H1 (cell line): Measurements from ENCODE around the gene LIMA1.

Experiments used
- CBX5 ChIP-seq: fragments of 300-800, 300-1000 bp; sonication (generic); IDR thresholded peaks from 2 replicates; pipeline ENCODE4 v1.7.1; 2016; ENCODE audit warnings: antibody characterized with exemption, low read length, low read depth
- CBX8 ChIP-seq: fragments of 300-800, 300-1000 bp; sonication (generic); IDR thresholded peaks from 2 replicates; pipeline ENCODE4 v1.7.1; 2016; ENCODE audit warnings: low read depth, low read length, borderline replicate concordance
- CTCF ChIP-seq, 3 experiments: IDR thresholded peaks; 1 replicate in 2 of 3; 2 replicates in 1 of 3; pipeline versions ENCODE4 v1.5.1 to v1.6.1; 2011; ENCODE audit warnings: low read length in 3 of 3, mild to moderate bottlenecking in 3 of 3, inconsistent platforms in 2 of 3, low read depth in 1 of 3, moderate library complexity in 1 of 3; ENCODE audit not compliant: insufficient read depth in 1 of 3; ENCODE audit errors: control extremely low read depth in 1 of 3
- KDM4A ChIP-seq: IDR thresholded peaks from one replicate; pipeline ENCODE4 v1.7.1; 2012; ENCODE audit warnings: low read depth, mild to moderate bottlenecking, moderate library complexity, low read length, inconsistent platforms; ENCODE audit not compliant: severe bottlenecking
- POLR2A ChIP-seq, 2 experiments: IDR thresholded peaks; 1 replicate in 1 of 2; 2 replicates in 1 of 2; pipeline ENCODE4 v1.6.1; 2011; ENCODE audit warnings: low read depth in 2 of 2, low read length in 2 of 2, mild to moderate bottlenecking in 2 of 2; ENCODE audit errors: control extremely low read depth in 1 of 2
- POLR2AphosphoS5 ChIP-seq: IDR thresholded peaks from 2 replicates; pipeline ENCODE4 v1.6.1; 2011; ENCODE audit warnings: low read depth, low read length
- RAD21 ChIP-seq, 2 experiments: IDR thresholded peaks in 1 of 2; conservative IDR thresholded peaks in 1 of 2; 2 replicates each; pipeline ENCODE4 v1.6.1; 2011; ENCODE audit warnings: low read depth in 2 of 2, low read length in 2 of 2, improper control_type of control experiment in 1 of 2, inconsistent platforms in 1 of 2, mild to moderate bottlenecking in 1 of 2, moderate library complexity in 1 of 2
- RFX5 ChIP-seq: IDR thresholded peaks from 2 replicates; pipeline ENCODE4 v1.6.1; 2011; ENCODE audit warnings: low read depth, low read length, improper control_type of control experiment, borderline replicate concordance
- RXRA ChIP-seq: IDR thresholded peaks from 2 replicates; pipeline ENCODE4 v1.6.1; 2011; ENCODE audit warnings: low read depth, mild to moderate bottlenecking, low read length, moderate library complexity; ENCODE audit not compliant: insufficient read depth
- SIX5 ChIP-seq: IDR thresholded peaks from 2 replicates; pipeline ENCODE4 v1.6.1; 2011; ENCODE audit warnings: mild to moderate bottlenecking, low read depth, low read length
- TEAD4 ChIP-seq: IDR thresholded peaks from 2 replicates; pipeline ENCODE4 v1.6.1; 2012; ENCODE audit warnings: low read depth, low read length, inconsistent platforms, mixed read lengths
- USF2 ChIP-seq: IDR thresholded peaks from 2 replicates; pipeline ENCODE4 v1.6.1; 2011; ENCODE audit warnings: low read length, improper control_type of control experiment

DNA sequence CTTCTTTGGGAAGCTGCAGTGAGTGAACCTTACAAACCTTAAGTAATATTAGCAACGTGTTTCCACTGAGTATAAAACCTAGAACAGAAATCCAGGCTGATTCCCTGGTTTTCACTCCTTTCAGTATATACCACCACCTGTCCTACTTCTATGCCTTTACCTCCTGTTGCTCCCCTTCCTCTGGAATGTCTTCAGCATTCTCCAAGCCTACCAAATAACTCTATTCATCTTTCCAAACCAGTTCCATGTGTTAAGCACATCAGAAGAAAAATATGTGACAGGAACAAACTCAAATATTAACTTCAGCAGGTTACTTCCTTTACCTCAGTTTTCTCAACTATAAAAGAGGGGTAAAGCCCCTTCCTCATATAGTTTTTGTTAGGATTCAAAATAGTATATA is 39.8 kb downstream of the LIMA1 start:
- no peak for TF ChIP-seq RAD21 (IDR thresholded peaks at IDR 0.05 in 1 of 2, conservative IDR thresholded peaks at IDR 0.05 in 1 of 2; ENCODE audit: low read depth in 2 of 2, low read length in 2 of 2)
- no peak for TF ChIP-seq POLR2A (IDR thresholded peaks at IDR 0.05; ENCODE audit: control extremely low read depth in 1 of 2, low read depth in 2 of 2, low read length in 2 of 2)
- TF ChIP-seq USF2: no peak
- TF ChIP-seq CTCF (IDR thresholded peaks at IDR 0.05; ENCODE audit: control extremely low read depth in 1 of 3, insufficient read depth in 1 of 3, low read depth in 1 of 3, low read length in 3 of 3): no peak
- TF ChIP-seq RXRA: no peak
- no peak for TF ChIP-seq RFX5
- no peak for TF ChIP-seq KDM4A
- TF ChIP-seq POLR2AphosphoS5: no peak
- no peak for TF ChIP-seq TEAD4
- no peak for TF ChIP-seq CBX5
- no peak for TF ChIP-seq SIX5
- TF ChIP-seq CBX8: no peak
